ENCODE data around the gene ALOX5AP. TPM values are rescaled to one million over a fixed set of nuclear protein-coding genes. Genes with fewer than 3 reads are reported as not detected.

Gene ALOX5AP
- polyA plus RNA-seq, 4 donors = 3.9 to 5.6 (median 4.9) TPM

- no peak for DNase-seq (ENCODE audit: low read depth in 4 of 4, low spot score in 2 of 4)
Measured at GRCh38 chr13:30753030-30753616, 17.8 kb downstream of the ALOX5AP start.

- no peak for DNase-seq (ENCODE audit: low read depth in 4 of 4, low spot score in 2 of 4)
Measured at GRCh38 chr13:30755678-30756077, 20.3 kb downstream of the ALOX5AP start.

GRCh38 chr13:30757026-30757742, 21.8 kb downstream of the ALOX5AP start:
- DNase-seq (ENCODE audit: low read depth in 4 of 4, low spot score in 2 of 4) = no peak

- DNase-seq (ENCODE audit: low read depth in 4 of 4, low spot score in 2 of 4) = no peak
Measured at GRCh38 chr13:30759748-30760147, 24.4 kb downstream of the ALOX5AP start.

- DNase-seq (ENCODE audit: low read depth in 4 of 4, low spot score in 2 of 4) = no peak
Measured at GRCh38 chr13:30762643-30763042, 27.3 kb downstream of the ALOX5AP start.

- no peak for DNase-seq (ENCODE audit: low read depth in 4 of 4, low spot score in 2 of 4)
Measured at GRCh38 chr13:30763786-30764413, 28.6 kb downstream of the ALOX5AP start.

- no peak for DNase-seq (ENCODE audit: low read depth in 4 of 4, low spot score in 2 of 4)
Measured at GRCh38 chr13:30766231-30766630, 30.9 kb downstream of the ALOX5AP start.

- no peak for DNase-seq (ENCODE audit: low read depth in 4 of 4, low spot score in 2 of 4)
Measured at GRCh38 chr13:30770929-30771328, 35.6 kb downstream of the ALOX5AP start.

GRCh38 chr13:30773561-30773960, 38.2 kb downstream of the ALOX5AP start:
- DNase-seq (ENCODE audit: low read depth in 4 of 4, low spot score in 2 of 4) = no peak

GRCh38 chr13:30774214-30774730, 38.9 kb downstream of the ALOX5AP start:
- no peak for DNase-seq (ENCODE audit: low read depth in 4 of 4, low spot score in 2 of 4)

- no peak for DNase-seq (ENCODE audit: low read depth in 4 of 4, low spot score in 2 of 4)
Measured at GRCh38 chr13:30776661-30777060, 41.3 kb downstream of the ALOX5AP start.

GRCh38 chr13:30779016-30779415, 43.7 kb downstream of the ALOX5AP start:
- DNase-seq (ENCODE audit: low read depth in 4 of 4, low spot score in 2 of 4) = no peak

- no peak for DNase-seq (ENCODE audit: low read depth in 4 of 4, low spot score in 2 of 4)
Measured at GRCh38 chr13:30779608-30780007, 44.3 kb downstream of the ALOX5AP start.

- DNase-seq (ENCODE audit: low read depth in 4 of 4, low spot score in 2 of 4) = no peak
Measured at GRCh38 chr13:30780338-30780981, 45.1 kb downstream of the ALOX5AP start.

- no peak for DNase-seq (ENCODE audit: low read depth in 4 of 4, low spot score in 2 of 4)
Measured at GRCh38 chr13:30785191-30785850, 50.0 kb downstream of the ALOX5AP start.

GRCh38 chr13:30786648-30787047, 51.3 kb downstream of the ALOX5AP start:
- DNase-seq (ENCODE audit: low read depth in 4 of 4, low spot score in 2 of 4) = no peak

- no peak for DNase-seq (ENCODE audit: low read depth in 4 of 4, low spot score in 2 of 4)
Measured at GRCh38 chr13:30787738-30788525, 52.6 kb downstream of the ALOX5AP start.

GRCh38 chr13:30789166-30789862, 54.0 kb downstream of the ALOX5AP start:
- DNase-seq (ENCODE audit: low read depth in 4 of 4, low spot score in 2 of 4) = no peak

GRCh38 chr13:30790592-30790991, 55.2 kb downstream of the ALOX5AP start:
- no peak for DNase-seq (ENCODE audit: low read depth in 4 of 4, low spot score in 2 of 4)

Measured in left renal cortex interstitium (tissue), 4 donors.